ENCODE data around the gene SPARCL1.

Gene SPARCL1

GRCh38 chr4:87541956-87542709 lies 13.0 kb upstream of the SPARCL1 start:
- TF ChIP-seq, protein P1, sequence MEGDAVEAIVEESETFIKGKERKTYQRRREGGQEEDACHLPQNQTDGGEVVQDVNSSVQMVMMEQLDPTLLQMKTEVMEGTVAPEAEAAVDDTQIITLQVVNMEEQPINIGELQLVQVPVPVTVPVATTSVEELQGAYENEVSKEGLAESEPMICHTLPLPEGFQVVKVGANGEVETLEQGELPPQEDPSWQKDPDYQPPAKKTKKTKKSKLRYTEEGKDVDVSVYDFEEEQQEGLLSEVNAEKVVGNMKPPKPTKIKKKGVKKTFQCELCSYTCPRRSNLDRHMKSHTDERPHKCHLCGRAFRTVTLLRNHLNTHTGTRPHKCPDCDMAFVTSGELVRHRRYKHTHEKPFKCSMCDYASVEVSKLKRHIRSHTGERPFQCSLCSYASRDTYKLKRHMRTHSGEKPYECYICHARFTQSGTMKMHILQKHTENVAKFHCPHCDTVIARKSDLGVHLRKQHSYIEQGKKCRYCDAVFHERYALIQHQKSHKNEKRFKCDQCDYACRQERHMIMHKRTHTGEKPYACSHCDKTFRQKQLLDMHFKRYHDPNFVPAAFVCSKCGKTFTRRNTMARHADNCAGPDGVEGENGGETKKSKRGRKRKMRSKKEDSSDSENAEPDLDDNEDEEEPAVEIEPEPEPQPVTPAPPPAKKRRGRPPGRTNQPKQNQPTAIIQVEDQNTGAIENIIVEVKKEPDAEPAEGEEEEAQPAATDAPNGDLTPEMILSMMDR (IDR thresholded peaks at IDR 0.05; ENCODE audit: insufficient read depth, low read depth, low read length, missing control alignments) = no peak
- no peak for DNase-seq (ENCODE audit: low read depth)
- H3K4me3 ChIP-seq (ENCODE audit: low read depth, low read length) = no peak overlapping the region

- H3K4me3 ChIP-seq (ENCODE audit: low read depth, low read length) = no peak overlapping the region
- TF ChIP-seq, protein P1 (IDR thresholded peaks at IDR 0.05; ENCODE audit: insufficient read depth, low read depth, low read length, missing control alignments) = no peak
- DNase-seq (ENCODE audit: low read depth) = no peak
Measured at GRCh38 chr4:87541521-87541920, 12.3 kb upstream of the SPARCL1 start.

- TF ChIP-seq, protein P1 (IDR thresholded peaks at IDR 0.05; ENCODE audit: insufficient read depth, low read depth, low read length, missing control alignments) = no peak
- no peak overlapping the region for H3K4me3 ChIP-seq (ENCODE audit: low read depth, low read length)
- DNase-seq (ENCODE audit: low read depth) = no peak
Measured at GRCh38 chr4:87540146-87541058, 11.2 kb upstream of the SPARCL1 start.

GRCh38 chr4:87532907-87533306 lies 3.7 kb upstream of the SPARCL1 start:
- no peak for DNase-seq (ENCODE audit: low read depth)
- TF ChIP-seq, protein P1 (IDR thresholded peaks at IDR 0.05; ENCODE audit: insufficient read depth, low read depth, low read length, missing control alignments) = no peak
- H3K4me3 ChIP-seq (ENCODE audit: low read depth, low read length) = no peak overlapping the region

GRCh38 chr4:87532109-87532508 lies 2.9 kb upstream of the SPARCL1 start:
- TF ChIP-seq, protein P1 (IDR thresholded peaks at IDR 0.05; ENCODE audit: insufficient read depth, low read depth, low read length, missing control alignments) = no peak
- no peak for DNase-seq (ENCODE audit: low read depth)
- no peak overlapping the region for H3K4me3 ChIP-seq (ENCODE audit: low read depth, low read length)

DNA sequence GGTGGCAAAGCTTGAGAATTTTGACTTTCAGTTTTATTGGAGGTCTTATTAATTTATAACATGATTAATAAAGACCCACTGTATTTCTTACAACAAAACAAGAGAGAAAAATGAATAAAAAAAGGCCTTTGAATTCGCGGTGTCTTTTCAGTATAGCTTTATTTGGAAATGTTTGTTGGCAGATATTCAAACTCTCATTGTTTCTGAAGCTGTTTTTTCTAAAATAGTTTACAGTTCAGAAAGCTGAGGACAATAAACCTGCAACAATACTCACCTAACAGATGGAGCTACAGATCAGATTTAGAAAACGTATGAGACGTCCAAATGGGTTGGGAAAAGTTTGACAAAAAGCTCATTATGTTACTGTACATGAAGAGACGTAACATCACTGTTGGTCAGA lies 2.4 kb upstream of the SPARCL1 start:
- DNase-seq (ENCODE audit: low read depth) = no peak
- TF ChIP-seq, protein P1 (IDR thresholded peaks at IDR 0.05; ENCODE audit: insufficient read depth, low read depth, low read length, missing control alignments) = no peak
- no peak overlapping the region for H3K4me3 ChIP-seq (ENCODE audit: low read depth, low read length)
